HFFc6 (cell line): ENCODE data around the gene C1orf167. TPM values are rescaled to one million over a fixed set of nuclear protein-coding genes. Genes with fewer than 3 reads are reported as not detected.

Experiments used
- DNase-seq: peaks from one replicate; pipeline ENCODE4 v3.0.0-alpha.2; 2018
- H3K27ac Mint-ChIP-seq: 2 replicates; pipeline ENCODE4 v1.8.0; 2020; ENCODE audit warnings: mild to moderate bottlenecking, mixed read lengths
- H3K27me3 Mint-ChIP-seq: 2 replicates; pipeline ENCODE4 v1.8.0; 2021; ENCODE audit warnings: mild to moderate bottlenecking, moderate library complexity, mixed read lengths; ENCODE audit not compliant: insufficient read depth
- H3K36me3 Mint-ChIP-seq: 2 replicates; pipeline ENCODE4 v1.8.0; 2021; ENCODE audit warnings: low read depth, mixed read lengths
- H3K4me1 Mint-ChIP-seq: 2 replicates; pipeline ENCODE4 v1.8.0; 2020; ENCODE audit warnings: low read depth, mixed read lengths
- H3K4me3 Mint-ChIP-seq: 2 replicates; pipeline ENCODE4 v1.8.0; 2020; ENCODE audit warnings: mild to moderate bottlenecking, moderate library complexity, mixed read lengths
- H3K9me3 Mint-ChIP-seq: 2 replicates; pipeline ENCODE4 v1.8.0; 2020; ENCODE audit warnings: mild to moderate bottlenecking, mixed read lengths
- CTCF ChIP-seq: fragments of 200-600 bp; sonication (generic); IDR thresholded peaks from 2 replicates; pipeline ENCODE4 v1.5.0; 2021; ENCODE audit warnings: antibody characterized with exemption, mild to moderate bottlenecking
- total RNA-seq, 6 experiments: library from RNA; stranded (reverse); fragmentation: NEBNext Ultra II Directional; extraction: Animal tissue kit (Norgen Biotek cat#: 25700); gene quantifications; 2 replicates in 1 of 6; 3 replicates in 5 of 6; pipeline ENCODE4 v1.2.3, GENCODE V29; 2021

The C1orf167 gene
- total RNA-seq, 6 experiments from 2014 or later = 0.23 to 0.59 (median 0.38) TPM; not detected in 2

GRCh38 chr1:11806307-11806936 lies 44.4 kb downstream of the C1orf167 start:
- Mint-ChIP-seq H3K4me3 (peak overlapping the region; percentile 100), H3K36me3 (peaks cover 12% of the 10 kb centered on the region; the same call in 1 of the 2 replicates), H3K9me3 (no peaks in the 10 kb centered on the region), H3K27me3 (peaks cover 4% of the 10 kb centered on the region; the same call in 1 of the 2 replicates), H3K4me1 (peaks cover 59% of the 10 kb centered on the region), H3K27ac (peak overlapping the region; percentile 97)
- no peak for TF ChIP-seq CTCF
- peak; percentile 49 for DNase-seq

GRCh38 chr1:11807133-11807532 lies 45.1 kb downstream of the C1orf167 start:
- peaks cover 52% of the 10 kb centered on the region for H3K4me1 Mint-ChIP-seq

GRCh38 chr1:11813021-11813420 lies 51.0 kb downstream of the C1orf167 start:
- H3K4me3 Mint-ChIP-seq = no peak overlapping the region
- no peaks in the 10 kb centered on the region; the same call in 1 of the 2 replicates for H3K27me3 Mint-ChIP-seq
- DNase-seq = no peak
- H3K9me3 Mint-ChIP-seq = no peaks in the 10 kb centered on the region
- H3K27ac Mint-ChIP-seq = no peak overlapping the region
- TF ChIP-seq CTCF = no peak
- H3K36me3 Mint-ChIP-seq = peaks cover 20% of the 10 kb centered on the region; the same call in 1 of the 2 replicates
- peaks cover 7% of the 10 kb centered on the region for H3K4me1 Mint-ChIP-seq

More at GRCh38 chr1:11807133-11807532, 45.1 kb downstream of the C1orf167 start:
- no peaks in the 10 kb centered on the region for H3K9me3 Mint-ChIP-seq
- peak overlapping the region; percentile 97 for H3K27ac Mint-ChIP-seq
- peaks cover 4% of the 10 kb centered on the region; the same call in 1 of the 2 replicates for H3K27me3 Mint-ChIP-seq
- no peak for TF ChIP-seq CTCF
- DNase-seq = no peak
- peak overlapping the region; percentile 100 for H3K4me3 Mint-ChIP-seq
- peaks cover 12% of the 10 kb centered on the region; the same call in 1 of the 2 replicates for H3K36me3 Mint-ChIP-seq

GRCh38 chr1:11817192-11817591 lies 55.2 kb downstream of the C1orf167 start:
- Mint-ChIP-seq H3K27ac (no peak overlapping the region), H3K4me3 (no peak overlapping the region), H3K36me3 (peaks cover 30% of the 10 kb centered on the region), H3K9me3 (no peaks in the 10 kb centered on the region), H3K4me1 (peaks cover 22% of the 10 kb centered on the region), H3K27me3 (no peaks in the 10 kb centered on the region; the same call in 1 of the 2 replicates)
- no peak for TF ChIP-seq CTCF
- DNase-seq = no peak

GRCh38 chr1:11822091-11822490 lies 60.1 kb downstream of the C1orf167 start:
- peaks cover 29% of the 10 kb centered on the region for H3K36me3 Mint-ChIP-seq
- peaks cover 25% of the 10 kb centered on the region for H3K4me1 Mint-ChIP-seq
- H3K9me3 Mint-ChIP-seq = no peaks in the 10 kb centered on the region
- peak overlapping the region; percentile 45; the same call in 1 of the 2 replicates for H3K4me3 Mint-ChIP-seq
- H3K27me3 Mint-ChIP-seq = no peaks in the 10 kb centered on the region; the same call in 1 of the 2 replicates
- TF ChIP-seq CTCF = no peak
- DNase-seq = peak; percentile 30
- peak overlapping the region; percentile 58 for H3K27ac Mint-ChIP-seq
